ENCODE results near the gene SSC5D. TPM values are rescaled to one million over a fixed set of nuclear protein-coding genes. Genes with fewer than 3 reads are reported as not detected.

Gene SSC5D
- total RNA-seq, 1 experiment from 2014 or later, result 3.2 TPM

DNA sequence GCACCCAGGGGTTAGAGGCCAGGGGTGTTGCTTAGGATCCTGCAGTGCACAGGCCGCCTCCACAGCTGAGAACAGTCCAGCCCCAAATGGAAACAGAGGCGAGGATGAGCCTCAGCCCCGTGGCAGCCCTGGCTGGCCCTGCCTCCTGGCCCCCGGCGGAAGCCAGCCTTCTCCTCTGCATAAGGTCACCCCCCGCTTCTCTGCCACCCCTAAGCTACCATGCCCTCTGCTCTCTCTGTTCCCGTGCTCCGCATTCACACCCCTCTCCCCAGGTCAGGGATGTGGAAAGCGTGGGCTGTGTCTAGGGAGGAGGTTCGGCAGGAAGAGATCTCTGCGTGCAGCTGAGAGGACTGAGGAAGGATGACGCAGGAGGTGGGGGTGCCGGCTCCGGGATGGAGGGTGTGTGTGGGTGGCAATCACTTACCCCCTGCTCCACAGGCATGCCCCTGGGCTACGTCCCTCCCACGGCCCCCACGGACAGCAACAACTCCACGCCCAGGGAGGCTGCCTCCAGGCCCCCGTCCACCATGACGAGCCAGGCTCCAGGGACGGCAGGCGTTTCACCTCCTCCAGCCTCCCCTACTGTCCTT is 6.0 kb downstream of the SSC5D start:
- peak overlapping the region in 2 of 3 experiments; percentile 6 to 86; a peak in 3 of 7 replicates for H3K27ac Mint-ChIP-seq
- Histone ChIP-seq H3K23me2 (ENCODE audit: insufficient read length, low read depth, low read length, poor library complexity, severe bottlenecking) (no peaks in the 10 kb centered on the region), H3K27ac (ENCODE audit: insufficient read length, low read depth, low read length) (no peak overlapping the region), H3K23ac (ENCODE audit: insufficient read length, low read depth, low read length) (no peak overlapping the region), H3K14ac (ENCODE audit: insufficient read depth, low read length) (no peak overlapping the region; the same call in 1 of the 2 replicates), H2BK12ac (ENCODE audit: insufficient read length, low read depth, low read length) (no peak overlapping the region), H4K20me1 (ENCODE audit: control insufficient read depth, insufficient read depth, insufficient read length) (no peaks in the 10 kb centered on the region), H2BK5ac (ENCODE audit: insufficient read length, low read length) (no peak overlapping the region), H3K4ac (ENCODE audit: low read depth, low read length) (no peak overlapping the region), H4K8ac (replicated peaks; ENCODE audit: insufficient read length, low read depth, low read length) (no peak overlapping the region), H2AFZ (ENCODE audit: low read length) (no peak overlapping the region), H2BK120ac (ENCODE audit: low read depth, low read length, poor library complexity, severe bottlenecking) (no peak overlapping the region), H3K9ac (ENCODE audit: extremely low read depth, insufficient read length, low read length) (no peak overlapping the region), H3K79me2 (ENCODE audit: insufficient read depth, low read length) (no peaks in the 10 kb centered on the region), H4K5ac (ENCODE audit: insufficient read length, low read depth, low read length) (no peak overlapping the region), H3K56ac (ENCODE audit: insufficient read length, low read depth, low read length) (no peak overlapping the region), H3K9me3 (ENCODE audit: control insufficient read depth, low read depth, low read length) (no peaks in the 10 kb centered on the region), H4K91ac (ENCODE audit: insufficient read length, low read depth, low read length) (no peak overlapping the region), H3K4me1 (ENCODE audit: insufficient read depth, low read length) (no peaks in the 10 kb centered on the region), H3K79me1 (ENCODE audit: insufficient read depth, low read depth, low read length, poor library complexity, severe bottlenecking) (no peaks in the 10 kb centered on the region), H2BK20ac (ENCODE audit: low read depth, low read length, poor library complexity, severe bottlenecking) (no peak overlapping the region), H3K27me3 (ENCODE audit: insufficient read depth, low read length) (no peaks in the 10 kb centered on the region), H2AK5ac (ENCODE audit: insufficient read length, low read length) (no peak overlapping the region), H3K18ac (ENCODE audit: insufficient read length, low read depth, low read length) (no peak overlapping the region), H2BK15ac (ENCODE audit: low read depth, low read length) (no peak overlapping the region), H3T11ph (ENCODE audit: low read length) (no peak overlapping the region), H3K4me2 (ENCODE audit: insufficient read depth, insufficient read length, low read length) (no peak overlapping the region)
- H3K4me3 Mint-ChIP-seq, result no peak overlapping the region
- H3K36me3 Mint-ChIP-seq (ENCODE audit: insufficient read depth in 1 of 3, low read depth in 3 of 3), result no peaks in the 10 kb centered on the region; a peak in 1 of 7 replicates
- H3K4me1 Mint-ChIP-seq, result peaks cover 21 to 31% of the 10 kb centered on the region in 2 experiments
- TF ChIP-seq CTCF (conservative IDR thresholded peaks at IDR 0.05), result no peak
- WGBS (ENCODE audit: extremely low coverage, insufficient read length, low lambda C conversion rate), result no CpG with 5 or more reads among the region's 22 CpGs
- DNase-seq, result no peak
- peaks cover 22% of the 10 kb centered on the region for H3K27me3 Mint-ChIP-seq (ENCODE audit: low read depth)
- no peaks in the 10 kb centered on the region for H3K9me3 Mint-ChIP-seq

Data from H9 (cell line).